Right renal cortex interstitium (tissue), 3 donors: Measurements from ENCODE around the gene ABLIM1. TPM values are rescaled to one million over a fixed set of nuclear protein-coding genes. Genes with fewer than 3 reads are reported as not detected.

Source experiments
- DNase-seq, 3 donors: peaks; one replicate each; pipeline ENCODE4 v3.0.0-alpha.2; 2013; ENCODE audit warnings: low read depth in 3 of 3, low spot score in 2 of 3
- polyA plus RNA-seq, 3 donors: library from polyadenylated mRNA; unstranded; fragments of 120-200 nt; gene quantifications; one replicate each; pipeline ENCODE4 v1.2.1, GENCODE V29; 2013; ENCODE audit not compliant: insufficient read length in 3 of 3

Gene ABLIM1
- polyA plus RNA-seq, 3 donors = 96.0 to 102 (median 98.3) TPM

GRCh38 chr10:114681542-114681941 is 23.5 kb upstream of the ABLIM1 start:
- DNase-seq = no peak

GRCh38 chr10:114680543-114681117 is 22.6 kb upstream of the ABLIM1 start:
- no peak for DNase-seq

GRCh38 chr10:114679552-114679951 is 21.5 kb upstream of the ABLIM1 start:
- DNase-seq = no peak

- no peak for DNase-seq
Observed at GRCh38 chr10:114678820-114679219, 20.7 kb upstream of the ABLIM1 start.

- DNase-seq = no peak
Observed at GRCh38 chr10:114678336-114678735, 20.3 kb upstream of the ABLIM1 start.

- DNase-seq = no peak
Observed at GRCh38 chr10:114674346-114674745, 16.3 kb upstream of the ABLIM1 start.

GRCh38 chr10:114669648-114670047 is 11.6 kb upstream of the ABLIM1 start:
- no peak for DNase-seq

GRCh38 chr10:114668375-114669080 is 10.5 kb upstream of the ABLIM1 start:
- no peak for DNase-seq

- DNase-seq = no peak
Observed at GRCh38 chr10:114665873-114666272, 7.8 kb upstream of the ABLIM1 start.

- DNase-seq = no peak
Observed at GRCh38 chr10:114665406-114665805, 7.3 kb upstream of the ABLIM1 start.

- no peak for DNase-seq
Observed at GRCh38 chr10:114664127-114664526, 6.1 kb upstream of the ABLIM1 start.

- no peak for DNase-seq
Observed at GRCh38 chr10:114663626-114664025, 5.6 kb upstream of the ABLIM1 start.

- DNase-seq = no peak
Observed at GRCh38 chr10:114662646-114663217, 4.7 kb upstream of the ABLIM1 start.

- DNase-seq = no peak
Observed at GRCh38 chr10:114661212-114661880, 3.3 kb upstream of the ABLIM1 start.

GRCh38 chr10:114655671-114656070 is 2.4 kb downstream of the ABLIM1 start:
- no peak for DNase-seq

GRCh38 chr10:114654822-114655575 is 3.1 kb downstream of the ABLIM1 start:
- DNase-seq = no peak

GRCh38 chr10:114653926-114654325 is 4.1 kb downstream of the ABLIM1 start:
- DNase-seq = no peak

GRCh38 chr10:114652402-114653368 is 5.4 kb downstream of the ABLIM1 start:
- DNase-seq = no peak

GRCh38 chr10:114650831-114651230 is 7.2 kb downstream of the ABLIM1 start:
- no peak for DNase-seq

GRCh38 chr10:114650266-114650665 is 7.8 kb downstream of the ABLIM1 start:
- DNase-seq = no peak
